ENCODE measurements around the gene WDR46.

The WDR46 gene

DNA sequence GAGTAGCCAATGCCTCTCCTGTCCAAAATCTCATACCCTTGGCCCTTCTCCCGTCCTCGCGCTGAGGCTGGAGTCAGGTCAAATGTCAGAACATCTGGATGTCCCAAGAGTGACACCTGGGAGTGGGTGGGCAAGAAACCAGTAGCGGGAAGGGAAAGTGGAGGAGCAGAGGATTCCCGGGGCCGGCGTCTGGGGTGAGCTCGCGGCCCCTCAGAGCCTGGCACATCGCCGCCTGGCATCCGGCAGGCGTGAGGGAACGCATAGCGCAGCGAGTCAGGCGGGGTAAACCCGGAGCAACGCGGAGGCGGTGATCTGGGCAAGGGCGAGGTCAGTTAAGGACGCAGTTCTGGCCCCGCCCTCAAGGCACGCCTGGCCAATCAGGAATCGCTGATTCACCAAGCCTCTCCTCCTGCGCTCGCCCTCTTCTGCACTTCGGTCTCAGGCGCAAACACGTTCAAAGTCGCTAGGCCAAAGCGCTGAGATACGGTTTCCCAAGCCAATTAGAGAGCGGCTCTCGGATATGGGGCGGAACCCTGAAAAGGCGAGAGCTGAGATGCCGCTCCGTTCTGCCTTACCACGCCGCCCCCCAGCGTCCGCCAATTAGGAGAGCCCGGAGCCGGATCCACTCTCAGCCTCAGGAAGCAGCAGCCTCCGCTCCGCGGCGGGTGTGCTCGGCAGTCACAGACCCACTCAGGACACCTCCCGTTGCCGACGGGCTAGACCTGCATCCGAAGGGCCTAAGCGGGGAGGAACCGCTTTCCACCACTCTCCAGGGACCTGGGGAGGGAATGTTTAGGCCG lies 39.9 kb downstream of the WDR46 start:
- Histone ChIP-seq H3K27me3 (replicated peaks; ENCODE audit: insufficient read depth, low read length) (no peaks in the 10 kb centered on the region), H3K4me1 (ENCODE audit: low read length) (peaks cover 10% of the 10 kb centered on the region), H3K79me2 (ENCODE audit: low read length) (peaks cover 12% of the 10 kb centered on the region), H3K27ac (ENCODE audit: low read length) (peak overlapping the region; percentile 77), H3K9me3 (replicated peaks; ENCODE audit: insufficient read depth, low read length) (no peaks in the 10 kb centered on the region), H3K4me3 (ENCODE audit: low read length) (peak overlapping the region; percentile 75), H2AFZ (ENCODE audit: low read length) (peak overlapping the region; percentile 91), H3K36me3 (replicated peaks; ENCODE audit: insufficient read depth, low read length) (no peaks in the 10 kb centered on the region), H3K4me2 (ENCODE audit: low read depth, low read length) (peak overlapping the region; percentile 100), H4K20me1 (ENCODE audit: insufficient read depth, low read length) (no peaks in the 10 kb centered on the region), H3K9me2 (replicated peaks; ENCODE audit: insufficient read depth, low read length) (no peaks in the 10 kb centered on the region), H3F3A (ENCODE audit: insufficient read depth, low read length) (peaks cover 6% of the 10 kb centered on the region), H3K9ac (ENCODE audit: low read length) (peak overlapping the region; percentile 82)
- peak; percentile 99 for DNase-seq
- TF ChIP-seq, protein P1, sequence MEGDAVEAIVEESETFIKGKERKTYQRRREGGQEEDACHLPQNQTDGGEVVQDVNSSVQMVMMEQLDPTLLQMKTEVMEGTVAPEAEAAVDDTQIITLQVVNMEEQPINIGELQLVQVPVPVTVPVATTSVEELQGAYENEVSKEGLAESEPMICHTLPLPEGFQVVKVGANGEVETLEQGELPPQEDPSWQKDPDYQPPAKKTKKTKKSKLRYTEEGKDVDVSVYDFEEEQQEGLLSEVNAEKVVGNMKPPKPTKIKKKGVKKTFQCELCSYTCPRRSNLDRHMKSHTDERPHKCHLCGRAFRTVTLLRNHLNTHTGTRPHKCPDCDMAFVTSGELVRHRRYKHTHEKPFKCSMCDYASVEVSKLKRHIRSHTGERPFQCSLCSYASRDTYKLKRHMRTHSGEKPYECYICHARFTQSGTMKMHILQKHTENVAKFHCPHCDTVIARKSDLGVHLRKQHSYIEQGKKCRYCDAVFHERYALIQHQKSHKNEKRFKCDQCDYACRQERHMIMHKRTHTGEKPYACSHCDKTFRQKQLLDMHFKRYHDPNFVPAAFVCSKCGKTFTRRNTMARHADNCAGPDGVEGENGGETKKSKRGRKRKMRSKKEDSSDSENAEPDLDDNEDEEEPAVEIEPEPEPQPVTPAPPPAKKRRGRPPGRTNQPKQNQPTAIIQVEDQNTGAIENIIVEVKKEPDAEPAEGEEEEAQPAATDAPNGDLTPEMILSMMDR (IDR thresholded peaks at IDR 0.05; ENCODE audit: low read length) = no peak
- TF ChIP-seq EZH2 (optimal IDR thresholded peaks at IDR 0.05; ENCODE audit: low read depth, low read length) = no peak
- no peak for TF ChIP-seq EZH2phosphoT487 (IDR thresholded peaks at IDR 0.05; ENCODE audit: low read length)

DNA sequence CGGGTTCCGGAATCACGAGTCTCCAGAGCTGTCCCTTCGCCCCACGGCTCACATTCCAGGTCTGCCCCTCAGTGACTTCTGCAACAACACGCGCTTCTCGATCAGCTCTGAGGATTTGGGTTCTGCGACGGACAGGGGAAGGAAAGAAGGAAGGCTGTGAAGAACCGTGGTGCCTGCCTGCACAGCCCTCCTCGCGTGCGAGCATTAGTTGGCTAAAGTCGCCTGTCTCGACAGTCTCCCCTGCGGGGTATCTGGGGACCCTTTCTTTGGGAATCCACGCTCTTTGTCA lies 40.5 kb downstream of the WDR46 start:
- DNase-seq = no peak
- Histone ChIP-seq H3K27ac (ENCODE audit: low read length) (peak overlapping the region; percentile 77; the same call in 1 of the 2 replicates), H3F3A (ENCODE audit: insufficient read depth, low read length) (peaks cover 6% of the 10 kb centered on the region), H3K79me2 (ENCODE audit: low read length) (peaks cover 12% of the 10 kb centered on the region), H3K9me3 (replicated peaks; ENCODE audit: insufficient read depth, low read length) (no peaks in the 10 kb centered on the region), H3K4me3 (ENCODE audit: low read length) (peak overlapping the region; percentile 74), H3K27me3 (replicated peaks; ENCODE audit: insufficient read depth, low read length) (no peaks in the 10 kb centered on the region), H3K4me1 (ENCODE audit: low read length) (peaks cover 10% of the 10 kb centered on the region), H3K9me2 (replicated peaks; ENCODE audit: insufficient read depth, low read length) (no peaks in the 10 kb centered on the region), H3K4me2 (ENCODE audit: low read depth, low read length) (peak overlapping the region; percentile 100), H3K9ac (ENCODE audit: low read length) (peak overlapping the region; percentile 64), H3K36me3 (replicated peaks; ENCODE audit: insufficient read depth, low read length) (no peaks in the 10 kb centered on the region), H4K20me1 (ENCODE audit: insufficient read depth, low read length) (no peaks in the 10 kb centered on the region), H2AFZ (ENCODE audit: low read length) (peak overlapping the region; percentile 91)
- TF ChIP-seq, protein P1 (IDR thresholded peaks at IDR 0.05; ENCODE audit: low read length) = no peak
- no peak for TF ChIP-seq EZH2 (optimal IDR thresholded peaks at IDR 0.05; ENCODE audit: low read depth, low read length)
- TF ChIP-seq EZH2phosphoT487 (IDR thresholded peaks at IDR 0.05; ENCODE audit: low read length) = no peak

DNA sequence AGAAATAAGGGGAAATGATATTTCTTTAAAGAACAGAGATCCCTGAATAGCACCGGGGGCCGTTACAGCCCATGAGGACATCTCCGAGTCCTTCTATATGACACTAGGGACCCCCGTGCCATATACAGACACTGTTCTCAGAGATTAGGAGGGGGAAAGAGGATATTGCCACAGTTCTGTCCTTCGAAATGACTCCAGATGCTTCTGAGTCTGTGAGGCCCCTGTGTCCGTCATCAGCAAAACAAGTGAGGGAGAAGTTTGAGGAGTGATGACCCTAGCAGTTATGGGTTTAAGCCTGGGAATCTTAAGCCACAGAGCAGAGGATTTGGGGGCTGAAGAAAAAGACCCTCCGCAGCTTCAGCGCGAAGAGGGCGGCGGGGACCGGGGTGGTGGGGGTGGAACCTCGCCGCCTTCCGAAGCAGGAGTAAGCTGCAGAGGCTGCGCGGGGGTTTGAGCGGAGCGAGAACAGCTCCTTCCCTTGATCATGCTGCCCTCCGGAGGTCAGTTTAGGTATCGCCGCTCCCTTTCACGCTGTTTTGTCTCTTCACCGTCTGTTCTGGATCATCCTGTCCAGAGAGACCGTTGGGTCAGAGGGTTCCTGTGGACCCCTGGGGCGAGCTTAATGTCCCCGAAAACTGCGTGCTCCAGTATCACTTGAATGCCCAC lies 40.9 kb downstream of the WDR46 start:
- H3F3A ChIP-seq (ENCODE audit: insufficient read depth, low read length) = peaks cover 6% of the 10 kb centered on the region
- H3K4me2 ChIP-seq (ENCODE audit: low read depth, low read length) = peak overlapping the region; percentile 100
- no peaks in the 10 kb centered on the region for H3K9me2 ChIP-seq (replicated peaks; ENCODE audit: insufficient read depth, low read length)
- peak overlapping the region; percentile 91 for H2AFZ ChIP-seq (ENCODE audit: low read length)
- DNase-seq = peak; percentile 87
- no peaks in the 10 kb centered on the region for H3K9me3 ChIP-seq (replicated peaks; ENCODE audit: insufficient read depth, low read length)
- H3K27me3 ChIP-seq (replicated peaks; ENCODE audit: insufficient read depth, low read length) = 0 out of 2 replicates have a peak, but pooled peaks cover 4% of the 10 kb centered on the region
- peak overlapping the region; percentile 77; the same call in 1 of the 2 replicates for H3K27ac ChIP-seq (ENCODE audit: low read length)
- no peaks in the 10 kb centered on the region for H4K20me1 ChIP-seq (ENCODE audit: insufficient read depth, low read length)
- no peaks in the 10 kb centered on the region for H3K36me3 ChIP-seq (replicated peaks; ENCODE audit: insufficient read depth, low read length)
- H3K9ac ChIP-seq (ENCODE audit: low read length) = peak overlapping the region; percentile 64; the same call in 1 of the 2 replicates
- H3K79me2 ChIP-seq (ENCODE audit: low read length) = peaks cover 12% of the 10 kb centered on the region
- peaks cover 10% of the 10 kb centered on the region for H3K4me1 ChIP-seq (ENCODE audit: low read length)
- TF ChIP-seq, protein P1 (IDR thresholded peaks at IDR 0.05; ENCODE audit: low read length) = peak; percentile 79
- no peak for TF ChIP-seq EZH2 (optimal IDR thresholded peaks at IDR 0.05; ENCODE audit: low read depth, low read length)
- TF ChIP-seq EZH2phosphoT487 (IDR thresholded peaks at IDR 0.05; ENCODE audit: low read length) = no peak
- peak overlapping the region; percentile 74 for H3K4me3 ChIP-seq (ENCODE audit: low read length)
